ENCODE results near the gene ZNF813.
A peak's percentile ranks its signal among the peaks of the same experiment; 100 is the strongest.
"Not testable (repeated sequence)": the region's sequence is repeated elsewhere in the genome, so short reads cannot be mapped to it uniquely, and the experiment has no call there.

The ZNF813 gene

DNA sequence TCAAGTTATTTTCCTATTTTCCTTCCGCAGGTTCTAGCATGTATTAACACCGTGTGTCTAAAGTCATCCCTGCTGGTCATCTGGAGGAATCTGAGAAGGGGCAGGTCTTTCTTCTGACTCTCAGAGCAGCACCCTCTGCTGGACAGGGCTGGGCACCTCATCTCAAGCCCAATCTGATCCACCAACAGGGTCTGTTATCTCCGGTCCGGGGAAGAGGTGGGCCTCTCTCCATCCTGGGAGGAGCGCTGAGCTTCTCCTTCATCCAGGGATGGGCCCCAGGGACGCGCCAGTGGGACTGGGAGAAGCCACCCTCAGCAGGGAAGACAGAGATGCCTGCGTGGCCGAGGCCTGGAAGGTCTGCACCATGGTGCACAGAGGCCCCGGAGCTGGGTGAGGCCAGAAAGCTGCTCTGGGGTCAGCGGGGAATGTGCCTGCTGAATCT lies 44.4 kb downstream of the ZNF813 start:
- no peak overlapping the region for H3K4me3 ChIP-seq (ENCODE audit: control insufficient read depth, low read depth, low read length)
- TF ChIP-seq, protein P1, sequence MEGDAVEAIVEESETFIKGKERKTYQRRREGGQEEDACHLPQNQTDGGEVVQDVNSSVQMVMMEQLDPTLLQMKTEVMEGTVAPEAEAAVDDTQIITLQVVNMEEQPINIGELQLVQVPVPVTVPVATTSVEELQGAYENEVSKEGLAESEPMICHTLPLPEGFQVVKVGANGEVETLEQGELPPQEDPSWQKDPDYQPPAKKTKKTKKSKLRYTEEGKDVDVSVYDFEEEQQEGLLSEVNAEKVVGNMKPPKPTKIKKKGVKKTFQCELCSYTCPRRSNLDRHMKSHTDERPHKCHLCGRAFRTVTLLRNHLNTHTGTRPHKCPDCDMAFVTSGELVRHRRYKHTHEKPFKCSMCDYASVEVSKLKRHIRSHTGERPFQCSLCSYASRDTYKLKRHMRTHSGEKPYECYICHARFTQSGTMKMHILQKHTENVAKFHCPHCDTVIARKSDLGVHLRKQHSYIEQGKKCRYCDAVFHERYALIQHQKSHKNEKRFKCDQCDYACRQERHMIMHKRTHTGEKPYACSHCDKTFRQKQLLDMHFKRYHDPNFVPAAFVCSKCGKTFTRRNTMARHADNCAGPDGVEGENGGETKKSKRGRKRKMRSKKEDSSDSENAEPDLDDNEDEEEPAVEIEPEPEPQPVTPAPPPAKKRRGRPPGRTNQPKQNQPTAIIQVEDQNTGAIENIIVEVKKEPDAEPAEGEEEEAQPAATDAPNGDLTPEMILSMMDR (conservative IDR thresholded peaks at IDR 0.05; ENCODE audit: control insufficient read depth, insufficient read depth, low read depth, low read length), result peak; percentile 46
- DNase-seq (ENCODE audit: low read depth), result peak; percentile 54

DNA sequence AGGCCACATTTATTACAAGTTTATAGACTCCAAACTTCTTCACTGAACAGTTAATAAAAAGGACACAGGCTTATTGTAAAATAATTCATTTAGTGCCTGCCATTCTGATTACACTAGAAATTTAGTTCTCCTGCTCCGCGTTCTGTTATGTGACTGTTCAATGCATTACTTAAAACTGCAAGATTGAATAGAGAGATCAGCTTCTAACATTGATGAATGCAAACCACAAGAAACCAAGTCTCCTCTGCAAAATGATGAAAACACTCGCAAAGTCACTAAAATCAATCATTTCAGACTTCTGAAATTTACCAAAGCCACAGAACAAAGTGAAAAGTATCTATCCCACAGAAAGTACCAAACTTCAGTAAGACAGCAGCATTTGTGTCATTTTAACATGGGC lies 47.5 kb downstream of the ZNF813 start:
- not testable (repeated sequence) for DNase-seq (ENCODE audit: low read depth)

DNA sequence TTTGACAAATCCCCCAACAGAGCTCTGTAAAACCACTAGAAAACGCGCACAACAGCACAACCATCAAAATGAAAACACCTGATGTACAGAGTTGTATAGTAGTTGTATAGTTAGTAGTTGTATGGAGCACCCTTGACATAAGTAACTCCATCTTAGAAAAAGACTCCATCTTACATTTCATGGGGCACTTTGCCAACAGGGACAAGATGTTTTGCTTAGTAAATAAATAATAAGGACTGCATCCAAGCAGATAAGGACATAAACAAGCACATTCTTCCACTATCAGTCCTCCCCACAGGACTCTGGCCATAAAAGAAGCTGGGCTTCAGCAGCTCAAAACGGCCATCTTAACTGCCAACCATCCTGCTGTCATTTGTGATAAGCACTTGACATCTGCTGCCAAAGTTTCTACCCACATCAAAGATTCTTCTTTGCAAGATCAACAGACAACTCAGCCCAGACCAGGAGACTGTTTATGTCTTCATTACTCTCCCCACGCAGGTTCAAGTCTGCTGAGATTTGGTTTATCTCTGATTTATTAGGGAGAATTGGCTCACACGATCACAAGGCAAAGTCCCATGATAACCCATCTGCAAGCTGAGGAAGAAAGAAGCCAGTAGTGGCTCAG lies 49.7 kb downstream of the ZNF813 start:
- no peak for DNase-seq (ENCODE audit: low read depth)
- TF ChIP-seq, protein P1 (conservative IDR thresholded peaks at IDR 0.05; ENCODE audit: control insufficient read depth, insufficient read depth, low read depth, low read length), result no peak
- H3K4me3 ChIP-seq (ENCODE audit: control insufficient read depth, low read depth, low read length), result no peak overlapping the region

More for the DNA sequence above, 47.5 kb downstream of the ZNF813 start:
- H3K4me3 ChIP-seq (ENCODE audit: control insufficient read depth, low read depth, low read length), result not testable (repeated sequence)

DNA sequence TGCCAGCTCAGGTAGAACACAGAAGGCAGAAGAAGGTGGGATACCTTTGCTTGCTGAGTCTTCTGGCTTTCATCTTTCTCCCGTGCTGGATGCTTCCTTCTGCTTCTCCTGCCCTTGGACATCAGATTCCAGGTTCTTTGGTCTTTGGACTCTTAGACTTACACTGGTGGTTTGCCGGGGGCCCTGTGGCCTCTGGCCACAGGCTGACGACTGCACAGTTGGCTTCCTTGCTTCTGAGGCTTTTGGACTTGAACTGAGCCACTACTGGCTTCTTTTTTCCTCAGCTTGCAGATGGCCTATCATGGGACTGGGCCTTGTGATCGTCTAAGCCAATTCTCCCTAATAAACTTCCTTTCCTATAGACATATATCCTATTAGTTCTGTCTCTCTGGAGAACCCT lies 50.6 kb downstream of the ZNF813 start:
- no peak for DNase-seq (ENCODE audit: low read depth)
- TF ChIP-seq, protein P1 (conservative IDR thresholded peaks at IDR 0.05; ENCODE audit: control insufficient read depth, insufficient read depth, low read depth, low read length), result no peak
- H3K4me3 ChIP-seq (ENCODE audit: control insufficient read depth, low read depth, low read length), result no peak overlapping the region

DNA sequence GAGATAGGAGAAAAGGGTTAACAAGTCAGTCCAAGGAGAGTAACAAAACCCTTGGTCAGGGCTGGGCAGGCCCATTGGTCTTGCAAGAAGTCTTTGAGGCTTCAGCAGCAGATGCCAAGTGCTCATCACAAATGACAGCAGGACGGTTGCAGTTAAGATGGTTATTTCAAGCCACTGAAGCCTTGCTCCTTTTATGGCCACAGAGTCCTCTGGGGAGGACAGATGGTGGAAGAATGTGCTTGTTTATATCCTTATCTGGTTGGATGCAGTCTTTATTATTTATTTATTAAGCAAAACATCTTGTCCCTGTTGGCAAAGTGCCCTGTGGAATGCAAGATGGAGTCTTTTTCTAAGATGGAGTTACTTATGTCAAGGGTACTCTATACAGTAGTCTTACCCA lies 51.2 kb downstream of the ZNF813 start:
- H3K4me3 ChIP-seq (ENCODE audit: control insufficient read depth, low read depth, low read length), result no peak overlapping the region
- no peak for DNase-seq (ENCODE audit: low read depth)
- TF ChIP-seq, protein P1 (conservative IDR thresholded peaks at IDR 0.05; ENCODE audit: control insufficient read depth, insufficient read depth, low read depth, low read length), result no peak

DNA sequence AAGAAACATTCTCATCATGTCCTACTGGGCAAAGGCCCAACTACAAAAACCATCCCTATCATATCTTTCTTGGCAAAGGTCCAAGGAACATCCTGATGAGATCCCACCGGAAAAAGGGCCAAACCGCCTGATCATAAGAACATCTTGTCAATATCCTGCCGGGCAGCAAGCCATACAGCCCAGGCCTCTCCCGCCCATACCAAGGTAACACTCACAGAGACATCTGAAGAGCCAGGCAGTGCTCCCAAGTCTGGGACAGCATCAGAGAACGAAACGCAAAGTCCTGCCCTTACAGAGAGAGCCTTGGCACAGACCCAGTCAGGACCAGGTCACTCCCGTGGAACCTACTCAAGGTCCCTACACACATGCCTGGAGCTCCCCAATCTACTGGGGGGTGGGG lies 51.9 kb downstream of the ZNF813 start:
- DNase-seq (ENCODE audit: low read depth), result no peak
- no peak overlapping the region for H3K4me3 ChIP-seq (ENCODE audit: control insufficient read depth, low read depth, low read length)
- TF ChIP-seq, protein P1 (conservative IDR thresholded peaks at IDR 0.05; ENCODE audit: control insufficient read depth, insufficient read depth, low read depth, low read length), result no peak

DNA sequence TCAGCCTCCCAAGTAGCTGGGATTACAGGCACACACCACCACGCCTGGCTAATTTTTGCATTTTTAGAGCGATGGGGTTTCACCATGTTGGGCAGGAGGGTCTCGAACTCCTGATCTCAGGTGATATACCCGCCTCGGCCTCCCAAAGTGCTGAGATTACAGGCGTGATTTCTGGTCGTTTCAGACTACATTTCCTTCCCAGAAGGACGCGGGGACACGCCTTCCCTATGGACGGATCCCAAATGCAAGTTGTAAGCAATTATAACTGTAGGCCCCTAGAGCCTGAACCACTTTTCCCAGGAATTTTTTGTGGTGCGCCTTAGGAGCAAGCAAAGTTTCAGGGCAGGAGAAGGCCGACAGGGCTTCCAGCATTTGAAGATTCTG lies 52.6 kb downstream of the ZNF813 start:
- peak overlapping the region; percentile 42 for H3K4me3 ChIP-seq (ENCODE audit: control insufficient read depth, low read depth, low read length)
- TF ChIP-seq, protein P1 (conservative IDR thresholded peaks at IDR 0.05; ENCODE audit: control insufficient read depth, insufficient read depth, low read depth, low read length), result no peak
- DNase-seq (ENCODE audit: low read depth), result no peak
